ENCODE measurements around the gene MGARP. TPM values are rescaled to one million over a fixed set of nuclear protein-coding genes. Genes with fewer than 3 reads are reported as not detected.
A peak's percentile ranks its signal among the peaks of the same experiment; 100 is the strongest.

Gene MGARP
- polyA plus RNA-seq, 1 of the 3 experiments (the other 2 are of a cell fraction): 22.9 TPM

GRCh38 chr4:139301821-139302611 is 22.0 kb upstream of the MGARP start, which contains the start of gene NDUFC1 (continued):
- TF ChIP-seq FOSL2 (IDR thresholded peaks at IDR 0.05; ENCODE audit: borderline replicate concordance, low read depth) (no peak), GABPA (IDR thresholded peaks at IDR 0.05; ENCODE audit: low read depth) (no peak), RXRA (IDR thresholded peaks at IDR 0.05; ENCODE audit: borderline replicate concordance, low read depth) (no peak), SIN3A (IDR thresholded peaks at IDR 0.05; ENCODE audit: borderline replicate concordance, low read depth, low read length) (peak; percentile 39; the same call in 1 of the 2 replicates), REST (IDR thresholded peaks at IDR 0.05; ENCODE audit: low read depth, low read length) (0 out of 2 replicates have a peak, but pooled peaks have one; percentile 8), NFIC (IDR thresholded peaks at IDR 0.05; ENCODE audit: borderline replicate concordance) (no peak), GATA2 (CRISPR knock-in tag; IDR thresholded peaks at IDR 0.05) (no peak), FOXJ3 (CRISPR knock-in tag; IDR thresholded peaks at IDR 0.05) (no peak), TCF12 (IDR thresholded peaks at IDR 0.05) (no peak)

- Histone ChIP-seq H3K79me2 (ENCODE audit: insufficient read depth) (peaks cover 73% of the 10 kb centered on the region), H3K36me3 (replicated peaks in 1 of 2; ENCODE audit: control insufficient read depth in 1 of 2, insufficient read depth in 2 of 2, low read length in 1 of 2) (peaks cover 0 to 18% of the 10 kb centered on the region in 2 experiments), H3K4me1 (ENCODE audit: control insufficient read depth in 1 of 2, insufficient read depth in 2 of 2, low read depth in 1 of 2, low read length in 1 of 2) (peaks cover 15 to 19% of the 10 kb centered on the region in 2 experiments; a peak in 3 of 4 replicates), H4K20me1 (ENCODE audit: insufficient read depth) (peaks cover 36% of the 10 kb centered on the region), H3K4me3 (ENCODE audit: low read depth in 2 of 2, low read length in 1 of 2) (peak within 1 kb of the TSS; percentile 91 to 97), H3F3A (replicated peaks; ENCODE audit: insufficient read depth) (peaks cover 26% of the 10 kb centered on the region), H3K27ac (ENCODE audit: low read depth in 2 of 2, low read length in 1 of 2) (peak within 1 kb of the TSS; percentile 90 to 94), H2AFZ (ENCODE audit: low read depth) (peak within 1 kb of the TSS; percentile 97), H3K27me3 (ENCODE audit: insufficient read depth) (no peaks in the 10 kb centered on the region), H3K9me2 (no peaks in the 10 kb centered on the region), H3K9ac (peak within 1 kb of the TSS; percentile 79), H3K4me2 (peak within 1 kb of the TSS; percentile 87), H3K9me3 (no peaks in the 10 kb centered on the region)
- DNase-seq: peak; percentile 97
- WGBS (ENCODE audit: low lambda C conversion rate): 2% methylated on average over 51 of the region's 61 CpGs
- ChIA-PET POLR2A (interaction anchor here (0.7 to 2.5 kb wide), 4 partner anchors 124 to 278 kb away, joined by 3 to 19 read pairs (median 4); partner anchors contain the start of gene ELF2), CTCF (interaction anchor here (1.0 to 2.6 kb wide), 9 partner anchors 10 to 271 kb away, joined by 3 to 14 read pairs (median 4); no protein-coding TSS in a partner anchor)
- TF ChIP-seq GABPA (IDR thresholded peaks at IDR 0.05; ENCODE audit: low read depth): peak; percentile 79
- TF ChIP-seq NFIC (IDR thresholded peaks at IDR 0.05; ENCODE audit: borderline replicate concordance): no peak
- peak; percentile 73; the same call in 1 of the 2 replicates for TF ChIP-seq TAF1 (IDR thresholded peaks at IDR 0.05; ENCODE audit: borderline replicate concordance, low read depth, low read length)
- TF ChIP-seq GATA2 (CRISPR knock-in tag; IDR thresholded peaks at IDR 0.05): no peak
- TF ChIP-seq RAD21 (IDR thresholded peaks at IDR 0.05; ENCODE audit: low read length): 0 out of 2 replicates have a peak, but pooled peaks have one; percentile 8
- no peak for TF ChIP-seq USF2 (IDR thresholded peaks at IDR 0.05; ENCODE audit: borderline replicate concordance, low read depth, low read length)
- peak; percentile 26; the same call in 1 of the 2 replicates for TF ChIP-seq REST (IDR thresholded peaks at IDR 0.05; ENCODE audit: low read depth, low read length)
- TF ChIP-seq POLR2AphosphoS5 (IDR thresholded peaks at IDR 0.05; ENCODE audit: low read depth, low read length): peak; percentile 87
- peak; percentile 47; the same call in 1 of the 2 replicates for TF ChIP-seq PBX3 (IDR thresholded peaks at IDR 0.05)
- peak; percentile 89 for TF ChIP-seq CHD2 (IDR thresholded peaks at IDR 0.05; ENCODE audit: low read length, partially characterized antibody)
- TF ChIP-seq FOXM1 (IDR thresholded peaks at IDR 0.05; ENCODE audit: low read depth): no peak
- TF ChIP-seq FOSL2 (IDR thresholded peaks at IDR 0.05; ENCODE audit: borderline replicate concordance, low read depth): no peak
- peak; percentile 38 to 47; a peak in 2 of 4 replicates for TF ChIP-seq EP300 (IDR thresholded peaks at IDR 0.05; ENCODE audit: borderline replicate concordance in 1 of 2, low read depth in 1 of 2, low read length in 1 of 2)
These were observed 21.2 kb upstream of the MGARP start, which contains the start of gene NAA15 for GRCh38 chr4:139301113-139301820. TSS of gene NAA15 (plus strand) at chr4:139301505. CDS start at chr4:139301778, 273 bp downstream.
